Keratinocyte (primary cell): ENCODE data around the gene UCKL1.

Source experiments
- EZH2 ChIP-seq: IDR thresholded peaks from one replicate; pipeline ENCODE4 v1.6.1; 2012; ENCODE audit warnings: inconsistent platforms, mild to moderate bottlenecking, low read length, moderate library complexity
- TF ChIP-seq, protein P1 (sequence below), 3 experiments: IDR thresholded peaks in 1 of 3; conservative IDR thresholded peaks in 1 of 3; optimal IDR thresholded peaks in 1 of 3; 2 replicates in 2 of 3; 3 replicates in 1 of 3; pipeline versions ENCODE3 to v1.5.1; 2011; ENCODE audit warnings: low read length in 3 of 3, mild to moderate bottlenecking in 3 of 3, moderate library complexity in 2 of 3, control low read depth in 1 of 3, inconsistent platforms in 1 of 3; ENCODE audit not compliant: insufficient read depth in 2 of 3; ENCODE audit errors: extremely low read depth in 1 of 3

DNA sequence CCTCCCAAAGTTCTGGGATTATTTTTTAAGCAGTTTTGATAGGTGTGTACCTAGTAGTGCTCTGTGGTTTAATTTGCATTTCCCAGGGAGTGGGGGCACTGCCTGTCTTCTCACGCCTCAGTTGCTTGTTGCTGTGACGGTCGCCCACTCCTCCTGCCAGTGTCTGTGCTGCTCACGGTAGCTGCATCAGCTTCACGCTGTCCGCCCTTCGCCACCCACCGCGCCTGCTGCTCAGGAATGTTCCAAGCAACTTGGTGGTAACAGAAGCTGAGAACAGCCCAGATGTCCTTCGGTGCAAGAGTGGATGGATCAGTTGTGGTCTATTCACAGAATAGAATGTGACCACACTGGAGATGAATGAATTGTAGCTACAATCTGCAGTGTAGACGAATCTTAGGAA lies 38.4 kb downstream of the UCKL1 start:
- TF ChIP-seq, protein P1, sequence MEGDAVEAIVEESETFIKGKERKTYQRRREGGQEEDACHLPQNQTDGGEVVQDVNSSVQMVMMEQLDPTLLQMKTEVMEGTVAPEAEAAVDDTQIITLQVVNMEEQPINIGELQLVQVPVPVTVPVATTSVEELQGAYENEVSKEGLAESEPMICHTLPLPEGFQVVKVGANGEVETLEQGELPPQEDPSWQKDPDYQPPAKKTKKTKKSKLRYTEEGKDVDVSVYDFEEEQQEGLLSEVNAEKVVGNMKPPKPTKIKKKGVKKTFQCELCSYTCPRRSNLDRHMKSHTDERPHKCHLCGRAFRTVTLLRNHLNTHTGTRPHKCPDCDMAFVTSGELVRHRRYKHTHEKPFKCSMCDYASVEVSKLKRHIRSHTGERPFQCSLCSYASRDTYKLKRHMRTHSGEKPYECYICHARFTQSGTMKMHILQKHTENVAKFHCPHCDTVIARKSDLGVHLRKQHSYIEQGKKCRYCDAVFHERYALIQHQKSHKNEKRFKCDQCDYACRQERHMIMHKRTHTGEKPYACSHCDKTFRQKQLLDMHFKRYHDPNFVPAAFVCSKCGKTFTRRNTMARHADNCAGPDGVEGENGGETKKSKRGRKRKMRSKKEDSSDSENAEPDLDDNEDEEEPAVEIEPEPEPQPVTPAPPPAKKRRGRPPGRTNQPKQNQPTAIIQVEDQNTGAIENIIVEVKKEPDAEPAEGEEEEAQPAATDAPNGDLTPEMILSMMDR (optimal IDR thresholded peaks at IDR 0.05 in 1 of 3, IDR thresholded peaks at IDR 0.05 in 1 of 3, conservative IDR thresholded peaks at IDR 0.05 in 1 of 3; ENCODE audit: extremely low read depth in 1 of 3, insufficient read depth in 2 of 3, low read length in 3 of 3), result no peak
- TF ChIP-seq EZH2, result no peak
